ENCODE results near the gene EI24.

EI24 gene

DNA sequence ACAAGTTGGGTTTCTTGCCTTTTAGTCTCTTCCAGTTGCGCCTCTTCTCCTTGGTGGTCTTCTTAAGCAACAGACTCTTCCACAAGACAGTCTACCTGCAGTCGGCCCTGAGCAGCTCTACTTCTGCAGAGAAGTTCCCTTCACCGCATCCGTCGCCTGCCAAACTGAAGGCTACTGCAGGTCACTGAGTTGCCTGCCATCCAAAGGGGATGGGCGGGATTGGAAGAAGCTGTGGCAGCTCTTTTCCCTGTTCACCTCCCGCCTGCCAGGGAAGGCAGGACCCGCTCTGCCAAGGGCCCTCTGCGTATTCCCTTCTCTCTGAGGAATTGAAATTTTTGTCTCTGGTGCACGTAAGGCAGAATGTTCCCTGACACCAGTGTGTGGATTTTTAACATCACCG lies 14.2 kb downstream of the EI24 start:
- no peak for DNase-seq

DNA sequence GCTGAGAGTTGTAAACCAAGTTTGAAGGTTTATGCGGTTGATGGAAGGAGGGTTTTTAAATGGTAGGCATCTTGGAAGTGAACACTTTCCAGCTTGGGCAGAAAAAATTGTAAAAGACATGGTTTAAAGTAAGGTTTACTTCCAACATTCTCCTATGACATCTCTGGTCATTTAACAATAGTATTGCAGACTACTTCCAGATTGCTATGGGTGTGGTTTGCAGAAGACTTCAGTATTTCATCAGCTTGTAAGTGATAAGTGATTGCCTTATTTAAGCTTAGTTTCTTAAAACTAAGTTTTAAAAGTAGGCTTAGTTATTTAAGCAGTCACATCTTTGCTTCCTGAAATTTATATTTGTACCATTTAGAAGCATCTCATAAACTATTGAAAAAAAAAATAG lies 16.2 kb downstream of the EI24 start:
- DNase-seq = no peak

DNA sequence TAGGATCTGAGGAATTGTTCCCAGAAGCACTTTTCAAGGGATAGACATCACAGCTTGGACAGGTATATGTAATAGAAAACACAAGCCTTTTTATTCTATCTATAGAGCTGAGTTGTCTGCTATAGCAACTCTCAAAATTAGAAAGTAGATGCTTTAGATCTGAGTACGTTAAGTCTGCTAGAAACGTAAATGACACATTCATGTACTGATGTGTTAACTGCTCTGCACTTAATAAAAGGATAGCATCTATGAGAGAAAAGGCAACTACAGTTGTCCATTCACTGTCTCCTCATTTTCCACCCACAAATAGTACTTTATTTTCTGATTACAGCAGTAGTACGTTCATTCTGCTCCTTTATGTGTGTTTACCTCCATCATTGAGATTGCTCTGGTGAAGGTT lies 17.3 kb downstream of the EI24 start:
- no peak for DNase-seq

DNA sequence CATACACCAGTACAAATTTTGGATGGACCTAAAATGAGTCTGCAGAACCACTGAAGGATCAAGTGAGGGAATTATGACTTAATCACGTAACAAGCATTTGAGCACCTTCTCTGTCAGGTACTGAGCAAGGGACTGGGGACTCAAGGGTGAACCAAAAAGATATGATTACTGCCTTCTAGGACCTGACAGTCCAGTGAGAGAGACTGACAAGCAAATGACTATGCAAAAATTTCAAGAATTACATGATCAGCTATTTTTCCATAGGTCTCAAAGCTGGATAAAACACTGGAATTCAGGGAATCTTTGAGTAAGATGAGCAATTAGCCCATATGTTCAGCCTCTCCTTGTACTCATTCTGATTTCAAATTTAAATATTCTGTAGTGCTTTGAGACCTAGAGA lies 18.2 kb downstream of the EI24 start:
- DNase-seq = no peak

DNA sequence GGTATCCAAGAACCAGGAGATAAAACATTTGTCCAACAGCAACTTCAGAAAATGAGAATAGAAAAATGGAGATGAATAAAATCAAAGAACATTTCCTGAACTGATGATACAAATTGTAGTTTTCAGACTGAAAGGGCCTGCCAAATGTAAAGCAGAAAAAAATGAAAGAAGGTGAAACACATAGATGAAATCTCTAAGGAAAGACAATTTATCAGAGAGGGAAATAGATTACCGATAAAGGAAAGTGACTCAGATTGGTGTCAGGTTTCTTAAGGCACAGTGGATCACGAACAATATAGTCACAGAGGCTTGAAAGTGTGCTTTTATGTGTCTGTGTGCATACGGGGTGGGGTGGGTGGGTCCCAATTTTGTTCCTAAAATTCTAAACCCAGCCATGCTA lies 19.2 kb downstream of the EI24 start:
- no peak for DNase-seq

DNA sequence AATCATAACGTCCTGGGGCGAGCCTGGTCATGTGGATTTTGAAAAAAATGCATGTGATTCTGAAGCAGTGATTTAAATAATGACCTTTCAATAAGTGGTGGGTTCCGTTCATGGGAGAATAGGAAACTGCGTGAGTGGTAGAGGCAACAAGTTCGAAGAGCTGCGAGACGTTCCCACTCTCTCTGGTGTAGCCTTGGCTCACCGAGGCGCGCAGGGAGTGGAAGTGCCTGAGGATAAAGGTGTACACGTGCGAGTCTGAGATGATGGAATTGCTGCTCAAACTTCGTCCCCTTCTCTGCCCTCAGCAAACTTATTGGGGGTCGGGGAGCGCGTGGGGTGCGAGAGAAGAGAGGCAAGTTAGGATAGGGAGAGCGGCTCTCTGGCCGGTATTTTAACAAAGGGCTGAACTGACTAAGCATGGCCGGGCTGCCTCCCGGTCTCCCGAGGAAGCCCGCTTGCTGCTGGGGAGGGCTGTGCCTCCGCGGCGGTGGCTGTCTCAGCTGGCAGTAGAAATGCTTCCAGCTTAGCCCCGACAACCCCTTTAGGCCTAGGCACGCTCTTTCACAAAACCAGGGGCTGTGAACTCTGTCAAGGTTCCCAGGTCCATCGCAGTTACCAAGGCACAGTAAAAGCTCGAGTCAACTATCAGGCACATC lies 22.5 kb downstream of the EI24 start:
- no peak for DNase-seq

DNA sequence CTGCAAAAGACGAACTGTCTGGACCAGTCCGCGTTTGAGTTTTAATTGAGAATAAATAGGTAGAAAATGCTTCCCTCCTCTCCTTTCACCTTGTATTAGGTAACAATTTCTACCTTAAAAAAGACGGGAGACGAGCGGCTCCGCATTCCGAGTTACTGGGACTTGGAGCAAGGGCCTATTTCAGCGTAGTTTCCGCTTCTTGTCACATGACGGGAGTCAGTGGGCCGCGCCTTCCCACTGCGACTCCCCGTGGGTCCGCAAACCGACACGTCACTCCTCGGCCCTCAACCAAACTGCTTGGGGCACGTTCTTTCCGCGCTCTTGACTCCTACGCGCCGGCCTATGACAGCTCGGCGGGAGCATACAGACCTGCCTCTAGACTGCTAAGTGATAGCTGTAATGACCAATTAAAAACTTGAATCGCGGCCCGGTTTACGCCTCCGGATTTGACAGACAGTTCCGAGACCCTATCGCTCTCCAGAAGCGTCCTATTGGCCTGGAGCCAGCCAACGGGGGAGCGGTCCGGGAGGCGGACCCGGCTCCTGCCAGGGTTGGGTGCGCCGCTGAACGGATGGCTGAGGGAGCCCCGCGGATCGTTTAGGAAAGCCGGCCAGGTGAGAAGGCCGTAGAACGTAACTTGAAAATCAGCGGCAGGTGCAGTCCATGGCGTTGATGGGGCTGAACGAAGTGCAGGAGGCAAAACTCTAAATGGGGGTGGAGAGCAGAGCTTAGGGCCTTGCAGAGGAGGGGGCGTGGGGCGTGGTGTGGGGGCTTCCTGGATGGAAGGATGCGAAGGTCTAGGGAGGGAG lies 23.2 kb downstream of the EI24 start, which contains the start of gene STT3A:
Gene STT3A, plus strand, starts transcription at position 548 of the 809 bp plus-strand sequence. CDS start 3,064 bp downstream, outside the sequence.
- DNase-seq = peak; percentile 100

DNA sequence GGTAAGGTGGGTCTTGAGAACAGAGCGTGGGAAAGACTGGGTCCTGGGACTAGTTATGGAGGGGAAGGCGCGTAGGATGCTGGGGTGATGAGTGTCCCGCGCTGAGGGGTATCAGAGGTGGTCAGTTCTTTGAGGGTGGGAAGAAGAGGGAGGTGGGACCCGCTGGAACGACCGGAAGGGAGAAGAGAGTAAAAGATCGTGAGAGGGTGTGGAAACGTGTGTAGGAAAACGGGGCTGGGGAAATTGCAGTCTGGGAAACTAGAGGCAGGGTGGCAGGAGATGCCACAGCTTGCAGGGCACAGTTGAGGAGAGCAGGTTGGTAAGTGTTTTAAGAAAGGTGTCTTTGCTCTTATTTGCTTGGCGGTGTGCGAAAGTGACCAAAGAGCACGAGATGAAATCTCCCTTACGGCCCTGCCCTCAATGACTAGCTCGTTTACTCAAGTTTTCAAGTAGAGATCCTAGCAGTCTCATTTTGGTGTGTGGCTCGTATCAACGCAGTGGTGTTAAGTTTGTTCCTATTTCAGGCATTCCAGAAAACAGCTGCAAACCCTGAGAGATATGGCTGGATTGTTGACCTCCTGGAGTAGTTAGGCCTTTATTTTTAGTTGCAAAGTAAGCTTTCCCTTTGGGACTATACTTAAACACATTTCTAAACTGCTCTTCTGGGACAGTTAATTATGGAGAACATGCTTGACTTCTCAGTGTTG lies 24.0 kb downstream of the EI24 start:
- DNase-seq = no peak

DNA sequence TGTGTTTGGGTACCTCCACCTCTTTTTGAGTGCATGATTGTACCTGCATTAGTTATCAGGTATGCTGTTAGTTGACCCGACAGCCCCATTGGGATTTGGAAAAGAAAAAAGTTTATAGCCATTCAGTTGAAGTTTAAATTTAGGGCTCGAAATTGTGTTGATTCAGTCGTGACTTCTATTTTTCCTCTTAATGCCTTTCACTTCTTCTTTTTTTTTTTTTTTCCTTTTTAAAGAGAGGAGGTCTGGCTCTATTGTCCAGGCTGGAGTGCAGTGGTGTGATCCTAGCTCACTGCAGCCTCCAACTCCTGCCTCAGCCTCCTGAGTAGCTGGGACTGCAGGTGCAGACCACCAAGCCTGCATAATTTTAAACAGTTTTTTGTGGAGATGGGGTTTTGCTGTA lies 25.7 kb downstream of the EI24 start:
- DNase-seq = no peak

DNA sequence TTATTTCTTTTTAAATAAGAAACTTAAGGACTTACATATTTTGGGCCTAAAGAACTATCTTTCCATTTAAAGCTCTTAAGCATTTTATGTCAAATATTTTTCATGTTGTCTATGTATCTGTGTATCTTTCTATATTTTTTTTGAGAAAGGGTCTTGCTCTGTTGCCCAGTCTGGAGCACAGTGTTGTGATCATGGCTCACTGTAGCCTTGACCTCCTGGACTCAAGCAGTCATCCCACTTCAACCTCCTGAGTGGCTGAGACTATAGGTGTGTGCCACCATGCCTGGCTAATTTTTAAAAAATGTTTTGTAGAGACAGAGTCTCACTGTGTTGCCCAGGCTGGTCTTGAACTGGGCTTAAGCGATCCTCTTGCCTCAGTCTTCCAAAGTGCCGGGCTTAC lies 31.4 kb downstream of the EI24 start:
- no peak for DNase-seq

DNA sequence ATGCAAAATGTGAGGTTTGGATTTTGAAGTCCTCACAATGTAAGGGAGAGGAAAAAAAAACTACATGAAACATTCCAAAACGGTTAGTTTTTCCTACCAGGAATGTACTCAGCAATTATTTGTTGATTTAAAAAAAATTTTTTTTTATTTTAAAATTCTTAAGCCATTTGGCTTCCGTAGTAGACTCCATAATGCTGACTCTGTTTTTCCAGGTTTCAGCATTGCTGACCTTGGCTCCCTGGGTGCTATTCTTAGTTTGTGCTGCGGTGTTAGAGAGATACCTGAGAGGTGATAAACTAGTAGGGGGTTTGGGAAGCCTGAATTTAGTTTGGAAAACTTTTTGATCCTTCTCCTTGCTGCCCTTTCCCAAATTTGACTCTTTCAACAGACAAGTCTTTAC lies 33.9 kb downstream of the EI24 start:
- no peak for DNase-seq

DNA sequence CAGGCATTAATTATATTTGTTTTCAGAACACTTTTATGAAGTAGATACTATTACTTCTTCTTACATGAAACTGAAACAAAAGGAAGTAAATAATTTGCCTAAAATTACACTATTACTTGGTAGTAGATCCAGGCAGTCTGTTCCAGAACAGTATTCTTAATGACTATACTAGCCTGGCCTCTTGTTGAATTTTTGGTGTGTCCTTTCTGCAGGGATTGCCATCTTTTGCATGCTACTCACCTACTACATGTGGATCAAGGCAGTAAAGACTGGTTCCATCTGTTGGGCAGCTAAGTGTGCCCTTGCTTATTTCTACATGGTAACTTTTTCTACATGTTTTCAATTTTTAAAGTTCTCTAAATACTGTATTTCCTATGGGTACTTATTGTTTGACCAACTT lies 36.1 kb downstream of the EI24 start:
- DNase-seq = no peak

DNA sequence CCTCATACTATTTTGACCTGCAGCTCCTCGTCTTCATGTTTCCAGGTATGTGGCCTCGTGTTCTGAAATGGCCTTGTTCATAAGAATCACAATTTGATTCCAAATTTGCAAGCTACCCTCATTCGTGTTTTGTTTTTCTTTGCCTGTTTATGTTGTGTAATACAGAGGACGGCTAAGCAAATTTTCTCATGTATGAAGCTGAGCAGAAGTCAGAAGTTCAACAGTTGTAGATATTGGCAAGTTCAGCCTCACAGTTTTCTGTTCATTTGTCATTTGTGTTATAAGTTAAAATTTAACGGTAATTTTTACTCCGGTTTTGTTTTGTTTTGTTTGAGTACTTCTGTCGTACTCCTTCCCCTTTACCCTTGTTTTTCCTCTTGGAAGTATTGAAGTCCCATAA lies 40.3 kb downstream of the EI24 start:
- DNase-seq = no peak

DNA sequence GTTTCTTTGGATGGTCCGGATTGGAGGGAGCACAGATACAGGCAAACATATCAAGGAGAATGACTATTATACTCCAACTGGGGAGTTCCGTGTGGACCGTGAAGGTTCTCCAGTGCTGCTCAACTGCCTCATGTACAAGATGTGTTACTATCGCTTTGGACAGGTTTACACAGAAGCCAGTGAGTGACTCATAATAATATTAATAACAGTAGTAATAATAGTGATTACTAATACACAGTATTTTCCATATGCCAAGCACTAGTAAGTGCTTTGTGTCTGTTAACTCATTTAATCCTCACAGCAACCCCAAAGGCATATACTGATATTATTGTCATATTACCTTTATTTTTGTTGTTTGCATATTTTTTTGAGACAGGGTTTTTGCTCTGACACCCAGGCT lies 49.1 kb downstream of the EI24 start:
- no peak for DNase-seq

DNA sequence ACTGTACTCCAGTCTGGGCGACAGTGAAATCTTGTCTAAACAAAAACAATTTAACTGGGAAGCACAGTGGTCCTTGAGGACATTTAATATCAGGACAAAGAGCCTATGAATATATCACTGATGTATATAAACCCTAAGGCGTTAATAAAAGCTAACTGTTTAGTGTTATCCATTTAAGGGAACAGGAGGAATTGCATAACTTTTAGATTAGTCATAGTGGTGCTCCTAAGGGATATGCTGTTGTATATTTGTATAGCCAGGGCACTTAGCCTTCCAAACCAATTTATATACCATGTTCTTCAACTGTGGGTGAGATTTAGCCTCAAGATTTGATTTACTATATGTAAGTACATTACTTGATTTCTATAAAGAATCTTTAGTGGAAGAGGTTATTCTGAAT lies 52.7 kb downstream of the EI24 start:
- DNase-seq = no peak

DNA sequence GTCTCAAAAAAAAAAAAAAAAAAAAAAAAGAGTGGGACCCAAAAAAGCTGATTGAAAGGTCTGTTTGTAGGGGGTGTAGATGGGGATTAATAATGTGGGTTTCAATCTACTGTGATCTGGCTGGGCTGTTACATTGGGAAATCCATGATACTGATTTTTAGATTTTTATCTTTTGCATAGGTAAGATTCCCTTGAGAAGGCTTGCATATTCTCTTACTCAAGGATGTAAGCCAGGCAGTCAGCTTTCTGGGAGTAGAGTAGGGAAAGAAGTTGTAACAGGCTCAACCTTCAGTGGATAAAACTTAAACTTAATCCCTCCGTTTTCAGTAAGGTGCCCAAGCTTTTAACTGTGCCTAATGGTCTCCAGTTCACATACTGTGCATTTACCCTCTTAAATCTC lies 53.8 kb downstream of the EI24 start:
- no peak for DNase-seq

DNA sequence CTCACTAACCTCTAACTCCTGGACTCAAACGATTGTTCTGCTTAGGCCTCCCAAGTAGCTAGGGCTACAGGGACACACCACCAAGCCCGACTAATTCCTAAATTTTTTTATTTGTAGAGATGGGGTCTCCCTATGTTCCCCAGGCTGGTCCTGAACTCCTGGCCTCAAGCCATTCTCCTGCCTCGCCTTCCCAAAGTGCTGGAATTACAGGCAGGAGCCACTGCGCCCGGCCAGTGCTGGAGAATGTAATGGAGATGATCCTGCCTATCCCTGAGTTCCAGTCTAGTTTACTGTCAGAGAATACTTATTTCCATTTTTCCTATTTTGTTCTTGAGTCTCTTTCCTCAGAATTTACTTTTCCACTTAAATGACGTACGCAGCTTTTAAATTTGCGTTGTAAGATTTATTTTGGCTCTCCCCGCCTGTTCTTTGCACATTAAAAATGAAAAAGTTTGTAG lies 55.5 kb downstream of the EI24 start, which contains the start of gene CHEK1:
Gene CHEK1, plus strand, starts transcription at position 408 of the 458 bp plus-strand sequence. CDS start 1,606 bp downstream, outside the sequence.
- DNase-seq = no peak

DNA sequence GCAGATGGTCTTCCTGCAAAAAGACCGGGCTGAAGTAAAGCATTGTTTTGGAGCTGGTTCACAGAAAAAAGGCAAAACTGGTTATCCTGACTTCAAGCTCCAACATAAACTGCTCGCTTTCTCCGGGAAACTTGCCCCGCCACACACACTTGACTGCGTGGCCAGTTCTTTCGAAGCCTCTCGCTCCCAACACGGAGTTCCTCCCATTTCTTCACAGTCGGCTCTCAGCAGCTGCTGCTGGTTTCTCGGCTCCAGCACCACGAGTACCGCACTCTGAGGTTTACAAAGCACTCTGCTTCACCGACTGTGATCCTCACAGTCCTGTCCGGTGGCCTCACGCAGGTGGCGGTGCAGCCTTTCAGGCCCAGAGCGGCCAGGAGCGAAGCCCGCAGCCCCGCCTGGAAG lies 56.0 kb downstream of the EI24 start:
- no peak for DNase-seq

DNA sequence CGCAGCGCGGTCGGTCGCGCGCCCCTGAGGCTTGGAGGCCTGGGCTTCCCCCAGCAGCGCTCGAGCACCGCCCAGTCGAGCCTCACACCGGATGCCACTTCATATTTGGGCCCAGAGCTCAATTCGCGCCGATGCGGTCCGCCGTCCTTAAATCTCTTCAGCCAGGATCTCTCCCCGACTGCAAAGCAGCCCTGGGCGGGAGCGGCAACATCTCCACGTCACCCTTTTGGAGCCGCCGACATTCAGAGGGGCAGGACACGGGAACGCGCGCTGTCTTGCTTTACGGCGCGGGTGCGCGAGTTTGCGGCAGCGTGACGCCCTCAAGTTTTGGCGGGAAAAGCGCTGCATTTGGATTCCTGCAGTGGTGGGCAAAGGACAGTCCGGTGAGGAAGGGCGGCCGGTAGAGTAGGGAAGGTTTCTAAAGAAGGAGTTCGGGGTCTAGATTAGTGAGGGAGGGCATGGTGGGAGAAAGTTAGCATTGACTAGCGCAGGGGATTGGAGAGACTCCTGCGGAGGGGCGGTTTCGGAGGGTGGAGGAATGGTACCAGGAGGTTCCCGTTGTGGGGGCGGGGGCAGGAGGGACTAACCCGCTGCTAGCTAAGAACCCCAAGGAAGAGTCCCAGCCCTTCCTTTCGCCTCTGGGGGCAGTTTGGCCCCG lies 56.5 kb downstream of the EI24 start:
- DNase-seq = peak; percentile 95

DNA sequence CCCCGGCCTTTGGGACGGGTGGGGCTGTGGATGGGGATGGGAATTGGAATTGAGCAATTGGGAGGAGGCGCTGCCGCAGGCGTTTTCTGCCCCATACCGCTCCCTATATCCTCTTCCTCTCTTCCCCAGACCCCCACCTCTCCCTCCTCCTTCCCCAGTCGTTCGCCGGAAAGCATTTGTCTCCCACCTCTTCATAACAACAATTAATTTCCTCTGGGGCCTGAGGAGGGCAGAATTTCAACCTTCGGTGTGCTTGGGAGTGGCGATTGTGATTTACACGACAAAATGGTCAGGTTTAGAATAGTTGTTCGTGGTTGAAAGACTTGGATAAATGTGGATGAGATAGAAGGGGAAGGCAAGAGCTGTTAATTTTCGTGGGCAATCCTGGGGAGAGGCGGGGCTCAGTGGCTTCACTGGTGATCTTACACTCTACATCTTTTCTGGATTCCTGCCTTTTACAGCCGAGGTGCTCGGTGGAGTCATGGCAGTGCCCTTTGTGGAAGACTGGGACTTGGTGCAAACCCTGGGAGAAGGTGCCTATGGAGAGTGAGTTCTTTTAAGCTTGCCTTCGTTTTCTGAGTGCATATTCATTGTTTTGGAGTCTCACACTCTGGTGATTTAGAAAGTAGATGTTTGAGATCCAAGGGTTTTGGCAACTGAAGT lies 57.1 kb downstream of the EI24 start:
- no peak for DNase-seq

DNA sequence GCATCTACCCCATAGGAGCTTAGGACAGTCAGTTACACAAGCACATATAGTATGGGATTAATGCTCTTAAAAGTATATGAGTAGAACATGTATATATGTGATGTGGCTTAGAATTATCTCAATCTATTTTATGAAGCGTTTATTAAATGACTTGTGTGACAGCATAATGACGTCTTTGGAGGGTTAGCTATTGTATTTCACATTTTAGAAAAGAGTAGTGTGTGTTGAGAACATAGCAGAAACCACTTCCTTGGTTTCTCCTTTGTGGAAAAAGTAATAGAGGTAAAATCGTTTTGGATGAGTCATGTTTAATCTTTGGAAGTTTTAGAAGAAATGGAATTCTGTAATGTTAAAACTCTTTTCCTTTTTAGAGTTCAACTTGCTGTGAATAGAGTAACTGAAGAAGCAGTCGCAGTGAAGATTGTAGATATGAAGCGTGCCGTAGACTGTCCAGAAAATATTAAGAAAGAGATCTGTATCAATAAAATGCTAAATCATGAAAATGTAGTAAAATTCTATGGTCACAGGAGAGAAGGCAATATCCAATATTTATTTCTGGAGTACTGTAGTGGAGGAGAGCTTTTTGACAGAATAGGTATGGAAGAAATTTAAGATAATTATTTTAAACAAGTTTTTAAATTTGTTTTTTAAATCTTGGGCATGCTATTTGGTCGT lies 58.1 kb downstream of the EI24 start:
- DNase-seq = no peak
